HG03280 (cell line): Measurements from ENCODE around the gene NACC2.

Experiments
- ATAC-seq: cut with Tn5 transposase; IDR thresholded peaks from one replicate; pipeline ENCODE4 v1.9.1; 2021; ENCODE audit warnings: mild to moderate bottlenecking, moderate library complexity; ENCODE audit not compliant: unreplicated experiment

Gene NACC2

DNA sequence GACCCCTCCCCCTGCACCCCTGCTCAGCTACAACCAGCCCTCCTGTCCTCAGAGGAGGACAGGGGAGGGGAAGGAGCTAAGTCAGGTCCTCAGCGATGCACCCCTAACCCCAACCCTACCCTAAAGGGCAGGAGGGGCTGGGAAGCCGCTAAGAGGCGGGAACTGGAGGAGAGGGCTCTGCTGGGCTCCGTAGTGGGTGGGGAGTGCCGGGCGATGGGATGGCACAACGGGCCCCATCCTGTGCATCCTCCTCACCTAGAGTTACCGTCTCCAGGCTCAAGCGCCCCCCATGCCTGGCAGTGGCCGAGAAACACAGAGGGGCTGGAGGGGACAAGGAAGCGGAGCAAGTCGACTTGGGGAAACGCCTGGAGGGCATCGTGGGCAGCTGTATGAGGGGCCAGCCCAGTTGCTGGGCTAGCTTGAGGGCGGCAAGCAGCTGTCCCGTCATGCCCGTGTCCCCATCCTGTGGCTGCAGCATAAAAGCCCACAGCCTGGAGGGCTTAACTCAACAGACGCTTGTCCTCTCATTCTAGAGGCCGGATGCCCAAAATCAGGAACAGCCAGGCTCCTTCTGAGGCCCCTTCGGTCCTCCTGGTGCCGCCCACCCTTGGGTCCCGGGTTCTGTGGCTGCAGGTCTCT is 110.9 kb downstream of the NACC2 start:
- ATAC-seq: no peak

DNA sequence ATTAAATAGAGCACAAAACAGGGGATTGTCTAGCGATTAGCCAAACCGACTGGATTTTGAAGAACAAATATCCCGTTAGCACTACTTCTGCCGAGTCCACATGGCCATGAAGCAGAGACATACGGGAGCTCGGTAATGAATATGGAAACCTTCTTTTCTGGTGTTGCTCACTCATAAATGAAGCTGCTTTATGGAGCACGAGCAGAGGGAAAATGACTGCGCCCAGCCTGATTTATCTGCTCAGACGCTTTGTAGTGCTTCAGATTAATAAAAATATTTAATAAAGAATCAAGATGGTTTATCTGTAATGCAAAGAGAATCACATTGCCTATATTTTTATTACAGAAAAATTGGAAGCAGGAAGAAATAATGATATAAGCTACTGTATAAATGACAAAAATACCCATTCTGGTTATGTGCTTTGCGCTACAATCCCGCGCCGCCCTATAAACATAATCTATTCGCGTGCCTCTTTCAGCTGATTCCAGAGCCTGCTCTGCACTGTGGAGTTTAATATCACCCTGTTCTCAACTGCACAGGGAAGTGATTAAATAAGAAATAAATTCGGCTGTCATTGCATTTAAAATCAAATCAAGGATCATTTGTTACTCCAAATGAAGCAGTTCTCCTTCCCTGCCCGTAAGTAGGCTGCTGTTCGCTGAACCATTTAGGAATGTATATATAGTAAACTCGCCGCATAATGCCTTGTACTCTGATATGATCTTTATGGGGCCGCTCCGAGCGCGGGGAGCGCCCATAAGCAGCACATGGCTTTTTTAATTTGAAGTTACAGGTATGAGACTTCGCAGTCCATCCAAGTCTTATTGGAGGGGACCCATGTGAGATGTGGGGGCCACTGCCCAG is 111.6 kb downstream of the NACC2 start:
- no peak for ATAC-seq

DNA sequence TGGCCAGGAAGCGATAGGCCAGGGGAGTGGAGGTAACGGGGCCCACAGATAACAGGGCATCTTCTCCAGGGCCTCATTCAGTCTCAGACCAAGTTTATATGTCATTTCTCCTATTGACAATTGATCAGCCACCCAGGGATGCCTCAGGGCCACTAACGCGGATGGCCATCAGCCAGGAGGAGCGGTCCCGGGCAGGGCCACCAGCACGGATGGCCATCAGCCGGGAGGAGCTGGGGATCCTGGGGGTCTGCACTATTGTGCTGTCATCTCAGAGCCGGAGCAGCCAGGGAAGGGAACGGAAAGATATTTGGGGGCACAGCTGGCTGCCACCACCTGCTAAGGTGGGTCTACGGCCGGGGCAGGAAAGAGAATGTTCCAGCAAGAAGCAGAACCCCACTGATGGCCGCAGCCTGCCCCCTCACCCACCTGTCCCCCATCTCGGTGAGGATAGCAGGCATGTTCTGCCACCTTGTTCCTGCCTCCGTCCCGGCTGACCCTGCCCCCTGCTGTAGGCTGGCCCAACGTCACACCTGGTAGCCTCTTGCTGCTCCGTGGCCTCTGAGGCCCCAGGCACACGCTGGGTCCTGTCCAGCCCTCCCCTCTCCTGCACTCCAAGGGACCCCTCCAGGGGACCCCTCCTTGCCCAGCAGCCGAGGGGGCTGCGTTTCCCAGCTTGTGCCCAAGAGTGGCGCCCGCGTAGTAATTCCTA is 112.4 kb downstream of the NACC2 start:
- no peak for ATAC-seq

DNA sequence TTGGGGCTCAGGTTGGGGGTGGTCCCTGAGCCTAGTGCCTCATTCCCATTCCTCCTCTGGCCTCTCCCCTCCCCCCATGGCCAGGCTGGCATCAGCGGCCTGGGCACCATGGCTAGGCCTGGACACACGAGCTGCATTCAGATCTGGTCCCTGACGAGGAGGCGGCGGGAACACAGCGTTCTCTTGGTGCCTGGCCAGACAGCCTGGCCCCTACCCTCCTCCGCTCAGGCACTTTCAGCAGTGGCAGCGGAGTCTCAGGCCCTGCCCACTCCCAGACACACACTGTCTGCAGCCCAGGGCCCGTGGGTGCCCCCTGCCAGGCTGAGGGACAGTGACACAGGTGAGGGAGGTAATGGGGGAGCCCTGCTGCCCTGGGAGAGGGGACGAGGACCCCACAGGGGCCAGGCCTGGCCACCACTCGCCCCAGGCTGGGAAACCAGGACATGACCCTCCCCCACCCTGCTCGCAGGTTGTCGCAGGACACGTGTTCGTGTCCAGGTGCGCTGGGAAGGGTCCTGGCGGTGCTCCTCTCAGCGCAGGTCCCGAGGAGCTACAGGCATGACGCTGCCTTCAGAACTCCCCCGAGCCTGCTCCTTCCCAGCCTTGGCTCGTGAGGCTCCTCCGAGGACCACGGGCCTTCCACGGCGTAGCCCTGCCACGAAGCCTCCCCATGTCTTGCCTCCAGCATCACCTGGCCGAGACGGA is 114.0 kb downstream of the NACC2 start:
- no peak for ATAC-seq

DNA sequence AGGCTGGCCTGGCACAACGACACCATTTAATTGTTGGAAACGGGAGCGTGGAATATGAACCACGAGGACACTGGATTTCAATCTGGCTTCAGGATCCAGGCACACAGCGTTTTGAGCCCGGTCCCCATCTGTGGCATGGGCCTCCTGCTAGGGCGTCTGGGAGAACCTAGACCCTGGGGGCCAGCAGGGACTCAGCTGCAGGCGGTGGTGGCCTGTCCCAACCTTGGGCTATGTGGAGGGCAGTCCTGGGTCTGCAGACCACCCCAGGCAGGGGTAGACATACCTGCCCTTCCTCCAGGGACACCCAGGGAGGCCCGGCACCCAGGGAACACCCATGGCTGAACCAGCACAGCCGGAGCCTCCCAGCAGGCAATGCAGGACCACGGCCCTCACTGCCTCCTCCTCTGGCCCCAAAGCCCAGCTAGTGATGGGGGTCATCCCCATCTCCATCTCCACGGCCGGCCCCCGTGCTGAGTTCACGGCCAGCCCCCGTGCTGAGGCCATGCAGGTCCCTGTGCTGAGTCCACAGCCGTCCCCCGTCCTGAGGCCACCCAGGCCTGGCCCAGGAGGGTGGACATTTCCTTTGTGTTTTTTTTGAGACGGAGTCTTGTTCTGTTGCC is 115.4 kb downstream of the NACC2 start:
- no peak for ATAC-seq

- ATAC-seq: no peak
These were observed 116.2 kb downstream of the NACC2 start for GRCh38 chr9:135978642-135979546.

DNA sequence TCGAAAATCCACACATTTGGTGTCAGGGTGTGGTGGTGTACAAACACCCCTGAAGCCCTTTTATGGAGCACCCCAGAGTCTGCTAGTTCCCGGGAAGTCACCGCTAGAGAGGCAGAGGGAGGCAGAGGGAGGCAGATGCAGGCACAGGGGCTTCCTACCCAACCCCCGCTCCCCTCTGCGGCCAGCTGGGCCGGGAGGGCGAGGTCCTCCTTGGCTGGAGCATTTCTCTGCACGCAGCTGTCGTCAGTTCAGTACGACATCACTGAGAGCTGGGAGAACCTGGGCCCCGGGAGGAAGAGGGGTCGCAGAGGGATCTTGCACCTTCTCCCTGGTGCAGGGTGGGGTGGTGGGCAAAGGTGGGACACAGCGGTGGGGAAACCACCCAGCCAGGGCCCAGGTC is 118.1 kb downstream of the NACC2 start:
- no peak for ATAC-seq

- ATAC-seq: no peak
These were observed 118.6 kb downstream of the NACC2 start for GRCh38 chr9:135976531-135976930.

- no peak for ATAC-seq
These were observed 119.3 kb downstream of the NACC2 start for GRCh38 chr9:135975834-135976233.

DNA sequence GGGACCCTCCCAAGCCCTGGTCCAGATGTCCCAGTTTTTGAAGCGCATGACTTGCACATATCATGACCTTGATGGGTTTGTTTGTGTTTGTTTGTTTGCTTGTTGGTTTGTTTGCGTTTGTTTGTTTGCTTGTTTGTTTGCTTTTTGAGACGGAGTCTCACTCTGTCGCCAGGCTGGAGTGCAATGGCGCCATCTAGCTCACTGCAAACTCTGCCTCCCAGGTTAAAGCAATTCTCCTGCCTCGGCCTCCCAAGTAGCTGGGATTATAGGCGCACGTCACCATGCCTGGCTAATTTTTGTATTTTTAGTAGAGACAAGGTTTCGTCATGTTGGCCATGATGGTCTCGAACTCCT is 120.9 kb downstream of the NACC2 start:
- no peak for ATAC-seq

DNA sequence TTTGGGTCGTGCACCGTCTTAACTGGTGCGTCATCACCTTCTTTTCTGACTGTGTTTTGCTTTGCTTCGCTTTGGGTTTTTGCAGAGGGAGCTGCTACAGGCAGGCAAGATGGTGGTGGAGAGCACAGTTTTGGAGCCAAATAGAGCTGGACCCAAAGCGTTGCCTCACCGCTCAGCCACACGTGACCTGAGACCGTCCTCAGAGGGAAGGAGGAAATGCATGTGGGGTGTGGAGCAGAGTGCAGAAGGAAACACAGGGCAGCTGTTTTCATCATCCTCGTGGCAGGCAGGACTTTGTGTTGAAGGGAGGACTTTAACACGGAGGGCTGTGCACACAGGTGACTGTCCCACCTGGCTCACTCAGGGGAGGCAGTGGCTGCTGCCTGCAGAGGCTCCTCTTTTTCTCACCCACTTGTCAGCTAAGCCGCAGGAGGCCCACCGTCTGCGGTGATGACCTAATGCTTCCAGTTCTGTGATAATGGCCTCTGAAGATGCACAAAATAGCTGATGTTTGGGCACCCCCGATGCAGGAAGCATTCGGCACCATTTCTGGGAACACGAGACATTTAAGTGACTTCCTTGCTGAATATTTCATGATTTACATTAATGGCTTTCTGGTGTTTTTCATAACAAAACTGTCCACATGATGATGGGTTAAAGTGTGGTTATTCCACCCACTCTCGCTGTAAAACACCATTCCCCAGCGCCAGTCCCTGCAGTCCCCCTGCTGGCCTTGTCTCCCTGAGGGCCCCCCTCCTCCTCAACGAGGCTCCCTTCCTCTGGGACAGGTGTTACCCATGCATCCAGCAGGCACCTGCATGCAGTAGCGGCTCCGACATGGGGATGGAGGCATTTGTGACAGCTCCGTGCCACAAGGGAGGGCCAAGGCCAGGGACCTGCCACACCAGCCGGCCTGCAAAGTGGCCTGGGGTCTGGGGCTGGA is 121.5 kb downstream of the NACC2 start:
- ATAC-seq: no peak

- ATAC-seq: no peak
These were observed 123.2 kb downstream of the NACC2 start for GRCh38 chr9:135971892-135972291.

DNA sequence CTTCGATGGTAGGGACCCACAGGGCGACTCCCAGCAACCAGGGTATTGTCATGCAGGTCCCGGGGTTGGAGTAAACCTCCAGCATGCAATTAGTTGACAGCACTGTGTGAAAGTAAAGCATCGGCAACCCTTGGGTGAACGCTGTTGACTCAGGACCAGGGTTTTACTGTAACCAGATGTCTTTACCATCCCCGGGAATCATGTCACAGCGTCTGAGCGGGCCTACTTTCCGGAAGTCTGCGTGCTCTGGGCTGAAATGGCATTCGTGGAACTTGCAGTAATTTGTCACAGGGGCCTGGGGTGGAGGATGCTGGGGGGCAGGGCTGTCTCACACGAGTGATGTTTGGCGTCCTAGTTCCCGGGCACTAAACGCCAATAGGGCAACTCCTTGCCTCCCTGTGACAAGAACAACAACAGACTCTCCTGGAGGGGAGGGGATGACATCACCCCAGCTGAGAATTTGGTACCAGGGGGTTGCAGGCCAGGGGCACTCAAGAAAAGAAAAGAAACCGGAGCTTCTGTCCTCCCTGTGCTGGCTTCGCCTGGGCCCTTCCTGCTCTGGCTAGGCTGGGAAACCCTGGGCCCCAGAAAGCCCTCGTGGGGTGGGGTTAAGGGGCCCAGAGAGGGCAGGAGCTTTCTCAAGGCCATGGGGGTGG is 123.8 kb downstream of the NACC2 start:
- no peak for ATAC-seq

GRCh38 chr9:135970128-135970815 is 124.8 kb downstream of the NACC2 start:
- ATAC-seq: no peak

GRCh38 chr9:135969064-135969683 is 125.9 kb downstream of the NACC2 start:
- no peak for ATAC-seq

DNA sequence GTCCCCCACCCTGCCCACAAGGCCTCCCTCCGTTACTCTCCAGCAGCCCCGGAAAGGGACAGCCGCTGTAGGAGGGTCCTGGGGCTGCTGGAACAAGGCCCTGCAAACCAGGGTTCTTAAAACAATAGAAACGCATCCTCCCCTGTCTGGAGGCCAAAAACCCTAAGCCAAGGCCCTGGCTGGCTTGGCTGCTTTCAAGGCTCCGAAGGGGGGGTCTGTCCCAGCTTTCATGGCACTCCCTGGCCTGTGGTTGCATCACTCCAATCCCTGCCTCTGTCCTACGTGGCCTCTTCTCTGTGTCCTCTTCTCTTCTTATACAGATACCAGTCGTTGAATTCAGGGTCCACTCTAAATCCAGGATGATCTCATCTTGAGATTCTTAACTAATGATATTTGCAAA is 126.5 kb downstream of the NACC2 start:
- ATAC-seq: no peak

GRCh38 chr9:135968083-135968476 is 127.0 kb downstream of the NACC2 start:
- no peak for ATAC-seq
